Mammary epithelial cell (primary cell): ENCODE results near the gene ESRRB.

Source experiments
- CTCF ChIP-seq, 2 donors: IDR thresholded peaks in 1 of 2; conservative IDR thresholded peaks in 1 of 2; 2 replicates each; pipeline ENCODE4 v1.5.1; 2011 to 2012; ENCODE audit warnings: inconsistent platforms in 2 of 2, low read length in 2 of 2, mild to moderate bottlenecking in 2 of 2, control low read depth in 1 of 2, low read depth in 1 of 2; ENCODE audit not compliant: insufficient read depth in 1 of 2; ENCODE audit errors: extremely low read depth in 1 of 2
- EZH2 ChIP-seq: IDR thresholded peaks from 2 replicates; pipeline ENCODE4 v1.6.1; 2012; ENCODE audit warnings: low read length, inconsistent platforms, borderline replicate concordance

GRCh38 chr14:76432827-76433752, 57.2 kb downstream of the ESRRB start:
- TF ChIP-seq CTCF (conservative IDR thresholded peaks at IDR 0.05 in 1 of 2, IDR thresholded peaks at IDR 0.05 in 1 of 2; ENCODE audit: extremely low read depth in 1 of 2, insufficient read depth in 1 of 2, low read depth in 1 of 2, low read length in 2 of 2), result no peak
- no peak for TF ChIP-seq EZH2
